A549 (cell line): Measurements from ENCODE around the gene TNS1.

Experiments
- BCL3 ChIP-seq: fragments of >200 bp; sonication (Bioruptor Twin); formaldehyde crosslinking; IDR thresholded peaks from 3 replicates; pipeline ENCODE4 v1.6.1; 2016
- CHD4 ChIP-seq: fragments of 200-600 bp; sonication (generic); IDR thresholded peaks from 2 replicates; pipeline ENCODE4 v1.6.1; 2016; ENCODE audit warnings: antibody characterized with exemption, mild to moderate bottlenecking, borderline replicate concordance
- JUN ChIP-seq, 2 experiments: fragments of >200 bp; sonication (Bioruptor Twin); formaldehyde crosslinking; IDR thresholded peaks; 2 replicates in 1 of 2; 3 replicates in 1 of 2; pipeline ENCODE4 v1.6.1; 2016 to 2017
- MAFK ChIP-seq: fragments of 450-650 bp; IDR thresholded peaks from 2 replicates; pipeline ENCODE4 v1.6.1; 2014; ENCODE audit not compliant: partially characterized antibody
- MAZ ChIP-seq: fragments of 150-350 bp; IDR thresholded peaks from 2 replicates; pipeline ENCODE4 v1.6.1; 2014; ENCODE audit warnings: antibody characterized with exemption, low read depth, low read length, borderline replicate concordance
- TF ChIP-seq, protein P1 (sequence below): fragments of >200 bp; sonication (Bioruptor Twin); formaldehyde crosslinking; IDR thresholded peaks from 3 replicates; pipeline ENCODE4 v1.5.1; 2016

DNA sequence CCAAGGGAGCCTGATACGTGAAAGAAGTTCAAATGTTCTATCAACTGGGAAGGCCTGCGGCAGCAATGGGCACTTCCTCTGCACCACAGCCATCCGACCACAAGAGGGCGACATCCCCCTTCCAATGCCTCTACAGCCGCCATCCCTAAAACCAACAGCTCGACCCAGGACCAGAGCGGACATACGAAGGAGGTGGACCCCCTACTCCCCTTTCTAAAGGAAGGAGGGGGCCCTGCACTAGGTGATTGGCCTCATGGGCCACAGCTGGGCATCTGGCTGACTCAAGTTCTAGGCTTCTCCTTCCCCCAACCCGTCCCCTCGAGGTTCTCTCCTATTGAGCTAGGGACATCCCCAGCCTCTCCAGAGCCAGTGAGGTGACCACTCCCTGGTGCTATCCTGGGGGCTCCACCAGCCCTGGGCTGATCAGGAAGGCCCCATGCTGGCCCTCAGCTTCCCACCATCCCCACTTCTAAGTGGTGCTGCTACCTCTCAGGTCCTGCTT, 217.2 kb downstream of the TNS1 start:
- TF ChIP-seq JUN (IDR thresholded peaks at IDR 0.05): no peak
- TF ChIP-seq CHD4: no peak
- no peak for TF ChIP-seq BCL3
- TF ChIP-seq MAFK: no peak
- no peak for TF ChIP-seq MAZ
- TF ChIP-seq, protein P1, sequence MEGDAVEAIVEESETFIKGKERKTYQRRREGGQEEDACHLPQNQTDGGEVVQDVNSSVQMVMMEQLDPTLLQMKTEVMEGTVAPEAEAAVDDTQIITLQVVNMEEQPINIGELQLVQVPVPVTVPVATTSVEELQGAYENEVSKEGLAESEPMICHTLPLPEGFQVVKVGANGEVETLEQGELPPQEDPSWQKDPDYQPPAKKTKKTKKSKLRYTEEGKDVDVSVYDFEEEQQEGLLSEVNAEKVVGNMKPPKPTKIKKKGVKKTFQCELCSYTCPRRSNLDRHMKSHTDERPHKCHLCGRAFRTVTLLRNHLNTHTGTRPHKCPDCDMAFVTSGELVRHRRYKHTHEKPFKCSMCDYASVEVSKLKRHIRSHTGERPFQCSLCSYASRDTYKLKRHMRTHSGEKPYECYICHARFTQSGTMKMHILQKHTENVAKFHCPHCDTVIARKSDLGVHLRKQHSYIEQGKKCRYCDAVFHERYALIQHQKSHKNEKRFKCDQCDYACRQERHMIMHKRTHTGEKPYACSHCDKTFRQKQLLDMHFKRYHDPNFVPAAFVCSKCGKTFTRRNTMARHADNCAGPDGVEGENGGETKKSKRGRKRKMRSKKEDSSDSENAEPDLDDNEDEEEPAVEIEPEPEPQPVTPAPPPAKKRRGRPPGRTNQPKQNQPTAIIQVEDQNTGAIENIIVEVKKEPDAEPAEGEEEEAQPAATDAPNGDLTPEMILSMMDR: peak; percentile 95
